GM12892 (cell line): ENCODE results near the gene GNAI1.

Source experiments
- POLR2A ChIP-seq: IDR thresholded peaks from 2 replicates; pipeline ENCODE4 v1.6.1; 2011; ENCODE audit warnings: low read depth, low read length, control low read depth
- POLR2AphosphoS5 ChIP-seq: IDR thresholded peaks from 2 replicates; pipeline ENCODE4 v1.6.1; 2011; ENCODE audit warnings: low read depth, low read length, control low read depth
- TAF1 ChIP-seq: IDR thresholded peaks from 2 replicates; pipeline ENCODE4 v1.6.1; 2011; ENCODE audit warnings: low read depth, mild to moderate bottlenecking, control low read depth, low read length, borderline replicate concordance

DNA sequence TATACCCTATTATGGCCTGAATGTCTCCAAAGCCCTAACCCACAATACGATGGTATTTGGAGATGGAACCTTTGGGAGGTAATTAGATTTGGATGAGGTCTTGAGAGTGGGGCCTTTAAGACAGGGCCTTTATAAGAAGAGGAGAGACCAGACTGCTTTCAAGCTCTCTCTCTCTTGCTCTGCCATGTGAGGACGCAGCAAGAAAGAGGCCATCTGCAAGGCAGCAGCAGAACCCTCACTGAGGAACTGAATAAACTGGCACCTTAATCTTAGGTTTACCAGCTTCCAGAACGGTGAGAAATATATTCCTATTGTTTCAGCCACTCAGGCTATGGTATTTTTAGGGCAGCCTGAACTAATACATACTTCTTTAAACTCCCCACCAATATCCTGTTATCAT lies 2.0 kb upstream of the GNAI1 start:
- TF ChIP-seq POLR2A, result no peak
- TF ChIP-seq TAF1, result no peak
- no peak for TF ChIP-seq POLR2AphosphoS5
